HG03521 (cell line): ENCODE data around the gene IRF2BPL.
"Not testable (repeated sequence)": the region's sequence is repeated elsewhere in the genome, so short reads cannot be mapped to it uniquely, and the experiment has no call there.

Experiments
- ATAC-seq: cut with Tn5 transposase; IDR thresholded peaks from one replicate; pipeline ENCODE4 v1.9.1; 2021; ENCODE audit warnings: mild to moderate bottlenecking, moderate library complexity; ENCODE audit not compliant: unreplicated experiment

IRF2BPL gene

DNA sequence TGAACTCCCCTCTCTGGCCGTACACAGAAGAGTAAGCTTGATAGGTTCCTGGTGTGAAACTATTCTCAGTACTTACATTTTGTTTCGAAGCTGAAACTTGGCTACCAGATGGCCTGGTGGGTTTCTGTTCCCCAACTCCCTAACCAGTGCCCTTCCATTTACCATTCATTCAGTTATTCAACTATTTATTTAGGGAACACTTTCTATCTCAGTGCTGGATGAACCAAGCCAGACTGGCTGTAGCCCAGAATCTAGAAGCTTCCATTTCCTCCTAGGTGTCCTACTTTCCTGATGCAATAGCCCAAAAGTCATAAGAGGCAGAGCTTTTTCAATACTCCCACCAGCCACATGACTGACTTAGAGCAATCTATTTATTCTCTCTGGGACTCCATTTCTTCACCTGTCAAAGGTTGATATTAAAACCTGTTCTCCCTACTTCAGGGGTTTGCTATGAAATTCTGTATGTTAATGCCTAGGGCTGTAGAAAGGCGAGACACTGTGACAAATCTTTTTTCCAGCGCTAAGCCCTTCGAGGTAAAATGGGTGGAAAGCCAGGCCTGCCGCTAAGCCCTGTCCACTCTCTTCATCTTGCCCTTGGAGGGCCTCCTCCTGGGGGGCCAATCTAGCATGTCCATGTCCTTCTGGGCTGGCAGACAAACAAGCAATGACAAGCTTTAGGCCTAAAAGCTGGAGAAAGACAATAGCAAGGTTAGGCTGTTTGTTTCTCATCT lies 8.1 kb upstream of the IRF2BPL start:
- ATAC-seq = no peak

DNA sequence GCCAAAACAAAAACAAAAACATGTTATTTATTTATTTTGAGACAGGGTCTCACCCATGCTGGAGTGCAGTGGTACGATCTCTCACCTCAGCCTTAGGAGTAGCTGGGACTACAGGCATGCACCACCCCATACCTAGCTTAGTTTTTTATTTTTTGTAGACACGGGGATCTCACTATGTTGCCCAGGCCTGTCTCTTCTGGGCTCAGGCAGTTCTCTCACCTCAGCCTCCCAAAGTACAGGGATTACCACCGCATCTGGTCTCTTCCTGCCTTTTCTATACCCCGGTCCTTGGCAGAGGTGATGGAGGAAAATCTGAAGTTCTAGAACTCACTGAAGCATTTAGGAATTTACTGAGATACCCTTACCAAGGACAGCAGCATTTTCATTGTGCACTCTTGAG lies 6.8 kb upstream of the IRF2BPL start:
- no peak for ATAC-seq

DNA sequence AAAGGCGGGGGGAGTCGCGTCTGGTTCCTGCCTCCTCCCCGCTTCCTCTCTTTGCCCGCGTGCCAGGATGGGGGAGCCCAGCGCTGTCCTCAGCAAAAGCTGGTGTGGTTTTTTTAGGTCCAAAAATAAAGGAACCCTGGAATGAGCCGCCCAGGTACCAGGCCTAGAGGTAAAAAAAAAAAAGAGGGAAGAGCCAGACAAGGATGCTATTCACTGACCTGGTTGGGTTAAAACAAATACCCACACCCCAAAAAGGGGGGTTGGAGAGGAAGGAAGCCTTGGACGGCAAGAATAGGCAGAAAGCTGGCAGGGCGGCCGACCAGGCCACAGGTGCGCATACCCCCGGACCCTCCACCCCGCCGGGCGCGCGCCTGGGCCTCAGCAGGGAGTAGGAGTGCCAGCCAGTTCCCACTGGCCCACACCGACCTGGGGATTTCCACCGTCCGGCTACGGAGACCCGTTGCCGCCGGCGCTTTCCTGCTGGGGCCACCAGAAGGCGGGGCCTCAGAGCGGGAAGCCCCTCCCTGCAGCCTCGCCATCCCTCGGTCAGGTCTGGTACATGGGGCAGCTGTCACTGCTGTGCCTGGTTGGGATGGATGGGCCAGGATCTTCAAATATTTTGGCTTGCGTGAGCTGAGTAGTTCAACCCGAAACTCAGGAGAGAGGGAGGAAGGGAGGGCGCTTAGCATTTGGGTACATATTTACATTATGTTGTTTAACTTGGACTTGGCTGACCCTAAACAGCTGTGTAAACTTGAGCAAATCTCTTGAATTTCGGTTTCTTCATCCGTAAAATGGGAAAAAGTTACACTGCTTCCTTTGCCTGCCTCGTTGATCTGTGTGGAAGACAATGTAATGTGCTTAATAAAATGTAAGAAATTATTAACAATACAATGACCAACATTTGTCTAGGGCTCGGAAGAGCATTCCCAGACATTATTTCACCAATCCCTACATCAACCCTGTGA lies 5.4 kb upstream of the IRF2BPL start:
- ATAC-seq = peak; percentile 68

DNA sequence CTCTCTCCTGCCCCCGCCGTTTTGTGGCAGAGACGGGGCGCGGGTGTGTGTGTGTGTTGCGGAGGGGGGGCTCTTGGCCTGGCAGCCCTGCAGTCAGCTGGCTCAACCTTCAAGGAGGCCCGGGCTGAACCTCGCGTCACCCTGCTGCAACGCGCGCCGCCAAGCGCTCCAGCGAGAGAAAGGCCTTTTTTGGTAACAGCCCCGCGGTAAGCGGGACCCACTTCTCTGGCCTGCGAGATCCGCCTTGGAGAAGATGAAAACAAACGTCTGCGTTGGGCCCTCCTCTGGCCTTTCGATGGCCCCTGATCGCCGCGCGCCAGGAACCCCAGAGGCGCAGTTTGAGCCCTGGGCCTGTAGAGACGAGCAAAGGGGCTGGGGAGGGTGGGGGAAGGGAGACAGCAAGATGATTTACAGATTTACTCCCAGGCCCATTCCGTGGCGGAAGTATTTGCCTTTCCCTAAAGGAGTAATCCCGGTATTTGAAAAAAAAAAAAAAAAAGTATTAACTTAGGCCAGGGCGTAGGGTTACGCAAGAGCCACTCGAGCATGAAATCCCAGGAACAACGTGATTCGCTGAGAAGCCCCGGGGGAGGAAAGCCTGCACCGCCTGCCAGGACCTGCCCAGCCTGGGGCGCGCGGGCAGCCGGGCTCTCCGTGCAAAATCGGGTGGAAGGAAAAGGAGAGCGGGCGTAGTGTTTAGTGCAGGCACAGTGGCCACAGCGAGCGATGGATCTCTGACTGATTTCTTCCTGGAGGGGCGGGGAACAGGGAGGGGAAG lies 4.5 kb upstream of the IRF2BPL start:
- ATAC-seq = no peak

DNA sequence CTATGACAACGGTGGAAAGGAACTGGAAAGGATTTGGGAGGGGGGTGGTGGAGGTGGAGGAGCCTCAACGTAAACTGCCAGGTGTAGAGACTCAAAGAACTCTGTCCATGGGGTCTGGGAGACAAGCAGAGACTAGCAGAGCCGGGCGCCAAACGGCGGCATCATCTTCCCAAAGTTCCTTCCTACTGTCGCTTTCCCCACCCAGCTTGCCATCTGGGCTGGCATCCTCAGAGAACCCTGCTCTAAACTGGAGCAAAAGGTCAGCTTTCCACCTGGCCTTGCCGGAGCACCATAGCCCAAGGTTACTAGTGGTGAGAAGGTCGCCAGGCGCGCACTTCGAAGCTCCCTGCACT lies 4.0 kb upstream of the IRF2BPL start:
- ATAC-seq = no peak

DNA sequence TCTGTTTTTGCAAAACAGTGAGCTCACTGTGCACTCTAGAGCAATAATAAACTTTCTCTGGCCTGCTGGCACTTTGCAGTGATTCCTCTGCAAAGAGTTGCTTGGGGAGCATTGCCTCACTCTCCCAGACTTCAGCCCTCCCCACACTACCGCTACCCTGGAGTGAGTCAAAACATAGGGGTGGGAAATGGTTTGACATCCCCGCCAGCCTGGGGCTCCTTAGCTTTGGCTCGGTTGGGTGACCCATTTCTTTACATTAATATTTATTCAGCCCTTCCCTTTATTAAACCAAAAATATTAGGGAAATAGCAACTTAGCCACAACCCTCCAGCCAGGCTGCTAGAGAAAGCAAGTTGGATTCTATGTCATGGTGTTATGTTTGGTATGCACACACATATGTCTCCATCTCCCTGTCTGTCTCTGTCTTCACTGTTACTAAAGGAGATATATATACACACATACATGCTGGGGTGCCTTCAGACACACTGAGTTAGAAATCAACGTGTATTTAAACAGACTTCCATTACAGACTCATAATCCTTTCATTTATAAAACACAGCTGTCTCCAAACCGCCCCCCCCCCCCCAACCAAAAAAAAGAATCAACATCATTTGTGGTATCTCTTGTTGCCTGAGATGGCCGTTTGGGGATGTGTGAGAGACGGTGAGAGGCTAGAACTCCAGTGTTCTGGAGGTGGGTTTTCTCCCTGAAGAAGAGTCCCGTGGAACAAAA lies 3.4 kb upstream of the IRF2BPL start:
- no peak for ATAC-seq

DNA sequence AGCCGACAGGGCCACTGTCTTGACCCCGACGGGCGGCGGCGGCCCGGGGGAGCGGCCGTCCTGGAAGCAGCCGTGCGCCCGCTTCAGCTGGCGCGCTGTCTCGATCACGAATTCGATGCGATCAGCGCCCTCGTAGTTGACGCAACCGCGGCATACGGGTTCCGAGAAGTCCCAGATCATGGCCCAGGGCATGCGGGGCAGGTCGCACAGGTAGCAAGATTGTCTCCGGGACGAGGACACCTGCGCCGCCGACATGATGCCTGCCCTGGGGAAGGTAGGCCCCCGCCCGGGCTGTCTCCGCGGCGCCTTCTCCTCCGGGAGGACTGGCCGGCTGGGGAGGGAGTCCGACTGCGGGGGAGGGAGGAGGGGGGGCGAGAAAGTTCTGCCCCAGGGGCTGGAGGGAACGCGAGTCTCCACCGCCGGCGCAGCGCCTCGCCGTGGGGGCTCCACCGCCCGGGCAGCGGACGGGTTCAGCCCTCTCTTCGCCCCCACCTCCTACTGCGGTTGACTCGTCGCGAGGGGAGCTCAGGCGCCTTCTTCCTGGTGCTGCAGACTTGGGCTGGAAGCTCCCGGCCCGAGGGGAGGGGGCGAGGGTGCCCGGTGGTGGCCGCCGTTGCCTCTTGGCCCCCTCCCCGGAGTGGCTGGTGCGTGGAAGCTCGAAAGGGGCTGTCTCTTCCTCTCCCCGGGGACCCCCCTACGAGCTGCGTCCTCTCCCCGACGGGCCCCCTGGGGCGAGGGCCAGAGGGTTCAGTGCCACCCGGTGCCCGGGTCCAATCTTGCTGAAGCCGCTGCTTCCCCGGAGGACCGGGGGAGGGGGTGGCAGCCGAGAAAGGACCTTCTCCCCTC lies 747 bp downstream of the IRF2BPL start:
- peak; percentile 25 for ATAC-seq

DNA sequence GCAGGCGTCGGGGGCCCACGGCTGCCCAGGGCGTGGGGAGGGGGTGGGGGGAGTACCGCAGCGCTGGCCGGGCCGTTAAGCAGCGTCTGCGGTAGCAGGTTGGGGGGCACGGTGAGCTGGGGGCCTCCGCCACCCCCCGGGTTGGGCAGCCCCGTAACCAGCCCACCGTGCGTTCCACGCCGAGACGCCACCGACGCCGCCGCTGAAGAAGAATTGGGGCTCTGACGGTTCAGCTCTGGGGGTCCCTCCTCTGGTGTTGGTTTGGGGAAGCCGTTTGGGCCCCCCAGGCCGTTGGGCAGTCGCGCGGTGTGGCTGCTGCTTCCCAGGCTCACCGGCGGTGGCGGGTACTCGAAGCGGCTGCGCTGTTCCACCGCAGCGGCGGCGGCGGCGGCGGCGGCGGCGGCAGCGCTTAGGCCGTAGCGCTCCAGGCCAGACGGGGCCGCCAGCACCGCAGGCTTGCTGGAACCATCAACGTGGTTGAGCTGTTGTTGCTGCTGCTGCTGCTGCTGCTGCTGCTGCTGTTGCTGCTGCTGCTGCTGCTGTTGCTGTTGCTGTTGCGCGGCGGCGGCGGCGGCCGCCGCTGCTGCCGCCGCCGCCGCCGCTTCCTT lies 1.5 kb downstream of the IRF2BPL start:
- ATAC-seq = peak; percentile 19

DNA sequence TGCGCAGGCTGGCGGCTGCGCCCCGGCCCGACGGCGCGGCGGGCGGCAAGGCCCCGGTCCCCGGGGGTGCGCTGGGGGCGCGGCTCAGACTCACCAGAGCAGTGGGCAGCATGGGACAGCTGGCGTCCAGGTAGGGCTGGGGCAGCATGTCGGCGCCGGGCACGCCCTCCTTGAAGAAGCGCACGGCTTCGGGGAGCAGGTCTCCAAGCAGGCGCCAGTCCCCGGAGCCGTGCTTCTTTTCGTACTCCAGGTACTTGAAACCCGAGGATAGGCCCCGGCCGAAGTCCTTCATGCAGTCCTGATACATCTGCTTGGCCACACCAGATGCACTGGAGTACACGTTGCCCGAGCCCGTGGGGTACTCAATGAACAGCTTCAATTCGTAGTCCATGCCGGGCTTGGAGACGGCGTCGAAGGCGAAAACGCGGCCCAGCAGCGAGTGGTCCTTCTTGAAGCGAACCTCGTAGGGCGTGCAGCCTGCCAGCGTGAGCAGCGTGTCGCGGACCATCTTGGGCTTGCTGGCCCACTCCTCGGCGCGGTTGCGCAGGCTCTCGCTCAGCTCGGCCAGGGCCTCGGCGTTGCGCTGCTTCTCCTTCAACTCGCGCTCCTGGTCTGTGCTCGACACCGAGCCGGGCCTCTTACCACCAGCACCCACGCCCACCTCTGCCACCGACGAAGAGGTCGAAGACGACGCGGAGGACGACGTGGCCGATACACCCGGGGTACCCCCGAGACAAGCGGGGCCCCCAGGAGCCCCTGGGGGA lies 2.2 kb downstream of the IRF2BPL start:
- ATAC-seq = no peak

DNA sequence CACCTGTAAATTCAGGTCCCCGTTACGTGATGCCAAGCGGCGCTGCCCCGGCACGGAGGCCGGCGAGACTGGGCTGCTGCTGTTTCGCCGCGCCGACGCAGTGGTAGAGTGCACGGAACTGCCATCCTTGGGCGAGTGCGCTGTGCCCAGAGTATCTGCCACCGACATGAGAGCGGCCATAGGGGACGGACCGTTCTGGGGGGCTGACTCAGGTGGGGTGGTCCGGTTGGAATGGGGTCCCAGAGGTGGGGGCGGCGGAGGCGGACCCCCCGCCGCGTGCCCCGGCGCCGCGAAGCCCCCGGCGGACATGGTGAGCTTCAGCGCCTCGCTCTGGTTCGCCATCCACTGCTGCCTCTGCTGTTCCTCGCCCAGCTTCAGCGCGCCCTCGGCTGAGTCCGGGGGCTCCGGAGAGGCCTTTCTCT lies 2.8 kb downstream of the IRF2BPL start:
- no peak for ATAC-seq

DNA sequence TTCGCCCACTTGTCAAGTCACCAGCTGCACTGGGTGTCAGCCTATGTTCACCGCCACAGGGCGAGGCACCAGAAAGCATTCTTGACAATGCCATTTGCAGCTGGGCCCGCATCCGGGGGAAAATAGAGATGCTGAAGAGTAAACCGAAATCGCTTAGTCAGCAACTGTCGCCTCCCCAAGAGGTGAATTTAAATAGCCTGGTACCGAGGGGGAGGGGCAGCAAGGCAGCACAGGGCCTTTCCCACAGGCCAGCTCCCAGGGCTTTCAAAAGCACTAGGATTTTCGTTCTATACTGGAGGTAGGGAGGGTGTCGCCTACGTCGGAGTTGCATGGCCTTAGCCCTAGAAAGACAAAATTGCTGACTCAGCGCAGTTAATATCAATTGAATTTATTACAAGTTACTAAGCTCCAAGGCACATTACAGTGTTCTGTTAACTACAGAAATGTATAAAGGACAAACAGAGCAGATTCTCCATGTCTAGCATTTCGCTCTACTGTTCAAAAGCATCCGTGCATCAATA lies 4.3 kb downstream of the IRF2BPL start:
- no peak for ATAC-seq

DNA sequence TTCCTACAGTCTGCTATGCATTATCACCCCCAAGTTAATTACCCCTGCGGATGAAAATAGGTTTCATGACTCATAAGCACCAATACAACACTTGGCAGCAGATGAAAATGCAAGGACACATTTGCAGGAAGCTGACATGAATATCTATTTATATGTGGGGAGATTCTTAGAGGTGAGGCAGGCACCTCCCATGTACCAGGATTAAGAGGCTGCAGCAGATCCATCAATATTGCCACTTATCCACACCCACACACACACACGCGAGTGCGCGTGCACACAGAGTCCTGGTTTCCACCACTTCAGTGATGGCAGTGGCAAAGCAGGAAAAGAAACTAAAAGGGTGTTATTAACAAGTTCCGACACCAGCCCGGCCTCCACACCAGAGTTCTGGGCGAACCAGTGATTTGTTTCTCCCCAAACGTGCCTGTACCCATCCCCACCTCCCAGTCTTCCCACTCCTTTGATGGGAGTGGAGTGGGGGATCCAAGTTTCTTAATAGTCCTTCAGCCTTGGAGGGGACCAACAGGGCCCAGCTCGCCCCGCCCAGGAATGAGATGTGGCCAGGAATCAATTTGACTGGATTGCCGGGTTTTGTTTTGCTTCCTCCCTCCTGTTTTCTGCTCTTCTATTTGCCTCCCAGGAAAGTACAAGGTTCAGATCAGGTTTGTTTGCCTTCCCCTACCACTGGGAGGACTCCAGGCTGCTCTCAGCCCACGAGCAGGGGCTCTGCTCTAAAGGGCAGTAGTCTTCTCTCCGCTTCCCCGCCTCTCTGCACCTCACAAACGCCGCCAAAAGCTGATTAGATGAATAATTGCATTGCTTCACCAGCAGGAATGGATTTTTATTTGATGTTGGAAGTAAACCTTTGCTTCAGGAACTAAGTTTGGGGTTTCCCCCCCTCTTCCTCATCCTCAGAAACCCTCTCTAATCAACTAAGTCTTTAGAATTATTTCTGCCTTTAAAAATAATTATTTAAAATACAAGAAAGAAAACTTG lies 5.2 kb downstream of the IRF2BPL start:
- ATAC-seq = no peak

DNA sequence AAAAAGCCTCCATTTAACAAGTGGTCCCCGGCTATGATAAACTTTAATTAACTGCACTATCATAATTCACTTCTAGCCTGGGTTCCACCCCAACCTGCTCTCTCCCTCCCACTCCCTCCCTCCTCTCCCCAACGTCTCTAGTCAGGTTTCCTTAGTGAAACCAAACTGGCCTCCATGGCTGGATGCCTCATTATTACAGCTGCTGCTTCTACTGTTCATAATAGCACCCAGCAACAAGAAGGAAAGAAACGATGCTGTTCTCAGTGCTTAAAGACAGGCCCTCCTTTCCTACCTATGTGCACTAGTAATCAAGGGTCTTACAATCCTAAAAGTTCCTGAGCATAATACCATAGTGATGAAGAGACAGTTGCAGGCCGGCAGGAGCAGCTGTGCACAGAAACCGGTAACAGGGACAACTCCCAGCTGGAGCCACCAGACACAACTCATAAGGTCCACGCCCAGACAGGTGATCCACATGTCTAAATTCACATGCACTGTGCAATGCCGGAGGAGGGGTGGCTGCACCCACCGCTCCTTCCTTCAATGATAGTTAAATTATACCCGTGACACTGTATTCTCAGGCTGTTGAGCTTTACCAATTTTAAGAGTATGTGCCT lies 6.2 kb downstream of the IRF2BPL start:
- ATAC-seq = peak; percentile 39

DNA sequence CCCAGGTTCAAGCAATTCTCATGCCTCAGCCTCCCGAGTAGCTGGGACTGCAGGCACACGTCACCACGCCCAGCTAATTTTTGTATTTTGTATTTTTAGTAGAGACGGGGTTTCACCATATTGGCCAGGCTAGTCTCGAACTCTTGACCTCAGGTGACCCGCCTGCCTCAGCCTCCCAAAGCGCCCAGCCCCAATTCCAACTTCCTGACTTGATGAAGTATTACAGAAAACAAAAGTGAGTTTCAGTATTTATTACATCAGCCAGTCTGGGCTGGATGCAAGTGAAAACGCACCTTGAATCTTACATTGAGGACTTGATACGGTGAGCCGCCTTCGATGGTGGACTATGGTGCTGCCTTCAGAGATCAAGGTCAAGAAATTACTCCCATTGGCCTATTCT lies 7.1 kb downstream of the IRF2BPL start:
- ATAC-seq = not testable (repeated sequence)

DNA sequence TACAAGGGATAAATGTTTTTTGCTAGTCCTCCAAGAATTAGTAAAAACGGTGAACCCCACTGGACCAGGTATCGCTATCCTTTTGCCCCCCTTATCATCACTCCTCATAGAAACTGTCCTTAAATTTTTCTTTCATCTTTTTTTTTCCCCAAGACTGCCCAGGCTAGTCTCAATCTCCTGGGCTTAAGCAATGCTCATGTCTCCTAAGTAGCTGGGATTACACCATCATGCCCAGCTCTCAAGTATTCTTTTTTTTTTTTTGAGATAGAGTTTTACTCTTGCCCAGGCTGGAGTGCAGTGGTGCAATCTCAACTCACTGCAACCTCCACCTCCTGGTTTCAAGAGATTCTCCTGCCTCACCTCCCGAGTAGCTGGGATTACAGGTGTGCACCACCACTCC lies 9.7 kb downstream of the IRF2BPL start:
- no peak for ATAC-seq

DNA sequence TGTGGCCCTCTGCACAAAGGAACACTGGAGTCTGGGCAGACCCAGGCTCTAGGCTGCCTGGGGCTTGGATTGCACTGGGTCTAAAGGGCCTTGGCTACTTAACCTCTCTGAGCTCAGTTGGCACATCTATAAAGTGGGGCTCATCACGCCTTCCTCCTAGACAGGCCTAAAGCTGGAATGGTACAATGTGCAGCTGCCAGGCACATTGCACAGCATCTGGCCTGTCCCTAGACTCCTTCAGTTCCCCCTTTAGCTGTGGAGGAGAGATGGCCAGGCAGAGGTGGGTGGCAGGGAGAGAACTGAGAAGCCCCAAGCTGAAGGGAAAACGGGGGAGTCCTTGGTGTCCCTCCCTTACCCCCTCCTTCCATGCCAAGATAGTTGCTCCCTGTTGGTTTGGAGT lies 10.8 kb downstream of the IRF2BPL start:
- no peak for ATAC-seq

DNA sequence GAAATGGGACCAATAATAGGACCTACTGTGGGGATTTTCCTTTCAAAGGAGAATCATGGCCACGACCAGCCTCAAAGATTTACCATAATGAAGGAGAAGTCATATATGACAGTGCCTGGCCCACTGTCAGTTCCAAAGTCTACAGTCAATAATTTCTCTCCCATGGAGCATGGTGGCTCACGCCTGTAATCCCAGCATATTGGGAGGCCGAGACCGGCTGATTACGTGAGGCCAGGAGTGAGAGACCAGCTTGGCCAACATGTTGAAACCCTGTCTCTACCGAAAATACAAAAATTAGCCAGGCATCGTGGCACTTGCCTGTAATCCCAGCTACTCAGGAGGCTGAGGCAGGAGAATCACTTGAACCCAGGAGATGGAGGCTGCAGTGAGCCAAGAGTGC lies 13.8 kb downstream of the IRF2BPL start:
- ATAC-seq = no peak
